HG03571 (cell line): ENCODE results near the gene VEPH1.

Source experiments
- ATAC-seq: cut with Tn5 transposase; IDR thresholded peaks from one replicate; pipeline ENCODE4 v1.9.1; 2021; ENCODE audit not compliant: unreplicated experiment

VEPH1 gene

GRCh38 chr3:157313186-157313585, 190.0 kb downstream of the VEPH1 start:
- no peak for ATAC-seq

DNA sequence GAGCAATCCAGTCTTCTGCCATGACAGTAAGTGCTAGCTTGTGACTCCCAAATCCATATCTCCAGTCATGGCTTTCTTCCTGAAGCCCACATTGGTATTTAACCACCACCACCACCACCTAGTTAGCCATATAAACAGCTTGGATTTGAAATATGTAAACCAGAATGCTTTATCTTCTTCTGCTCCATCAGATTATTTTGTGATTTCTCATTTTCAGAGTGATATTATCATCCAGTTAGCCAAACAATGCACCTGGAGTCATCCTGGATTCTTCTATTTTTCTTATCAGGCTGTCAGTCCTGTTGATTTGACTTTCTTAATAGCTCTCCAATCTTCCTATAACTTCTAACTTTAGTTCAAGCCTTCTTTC, 190.9 kb downstream of the VEPH1 start:
- ATAC-seq, result no peak

DNA sequence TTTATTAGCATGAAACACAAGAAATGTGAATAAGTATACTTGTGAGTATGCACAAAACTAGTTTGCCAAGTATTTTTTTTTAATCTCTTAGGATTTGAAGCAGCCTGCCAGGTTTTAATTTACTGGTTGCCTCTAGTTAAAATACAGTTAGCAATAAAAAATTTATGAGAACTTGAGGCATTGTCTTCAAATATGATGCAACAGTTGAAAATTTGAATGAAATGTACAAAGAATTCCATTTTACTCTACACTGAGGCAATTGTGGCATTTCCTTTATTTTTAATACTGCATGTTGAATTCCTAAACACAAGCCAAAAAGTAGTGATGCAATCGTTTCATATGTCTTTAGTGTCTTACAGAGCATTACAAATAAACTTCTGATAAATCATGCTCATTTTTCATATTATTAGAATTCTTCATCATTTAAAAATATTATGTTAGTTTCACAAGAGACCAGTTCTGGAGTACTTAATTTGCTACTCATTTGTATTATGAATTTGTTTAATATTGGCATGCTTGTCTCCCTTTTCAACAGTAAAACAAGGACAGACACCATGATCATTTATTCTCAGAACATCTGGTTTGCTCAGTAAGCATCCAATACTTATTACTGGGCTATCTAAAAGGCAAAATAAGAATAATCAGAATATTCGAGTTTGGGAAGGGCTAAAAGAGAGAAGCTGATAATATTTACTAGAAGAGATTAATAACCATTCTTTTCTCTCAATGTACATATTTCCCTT, 191.4 kb downstream of the VEPH1 start:
- ATAC-seq, result no peak

DNA sequence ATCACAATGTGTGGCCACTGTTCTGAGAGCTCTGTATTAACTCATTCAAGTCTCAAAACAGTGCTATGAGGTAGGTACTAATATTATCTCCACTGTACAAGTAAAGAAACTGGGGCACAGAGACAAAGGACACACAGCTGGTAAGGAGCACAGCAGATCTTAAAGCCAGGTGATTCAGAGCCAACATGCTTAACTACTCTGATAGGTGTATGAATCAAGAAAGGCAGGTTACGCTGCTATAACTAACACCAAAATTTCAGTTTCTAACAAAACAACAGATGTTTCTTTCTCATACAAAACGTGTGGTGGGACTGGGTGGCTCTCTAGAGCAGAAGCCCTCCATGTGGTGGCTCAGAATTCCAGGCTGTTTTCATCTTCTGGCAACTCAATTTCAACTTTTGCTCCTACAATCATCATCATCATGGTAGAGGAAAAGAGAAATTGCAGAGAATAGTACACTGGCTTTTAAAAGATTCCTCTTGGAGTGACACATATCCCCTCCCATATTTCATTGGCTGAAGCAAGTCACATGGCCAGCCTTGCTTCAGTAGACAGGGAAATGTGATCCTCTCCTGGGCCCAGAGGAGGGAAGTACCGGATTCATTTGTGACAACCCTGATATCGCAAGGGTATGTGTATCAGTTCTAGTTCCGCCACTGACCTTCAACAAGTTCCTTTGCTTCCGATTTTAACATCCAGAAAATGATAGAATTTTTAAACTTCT, 192.7 kb downstream of the VEPH1 start:
- ATAC-seq, result no peak

DNA sequence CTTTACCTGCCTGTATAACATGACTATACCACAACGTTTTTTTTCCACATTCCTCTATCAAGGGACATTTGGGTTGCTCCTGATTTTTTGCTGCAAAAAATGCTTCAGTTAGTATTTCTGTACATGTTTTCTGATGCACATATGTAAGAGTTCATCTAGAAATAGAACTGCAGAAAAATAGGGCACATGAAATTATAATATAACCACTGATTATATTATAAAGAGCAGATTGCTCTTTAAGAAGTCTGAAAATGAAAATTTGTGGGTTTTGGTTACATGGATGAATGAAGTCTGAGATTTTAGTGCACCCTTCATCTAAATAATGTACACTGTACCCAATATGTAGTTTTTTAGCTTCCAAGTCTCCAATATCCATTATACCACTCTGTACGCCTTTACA, 196.7 kb downstream of the VEPH1 start:
- ATAC-seq, result no peak

DNA sequence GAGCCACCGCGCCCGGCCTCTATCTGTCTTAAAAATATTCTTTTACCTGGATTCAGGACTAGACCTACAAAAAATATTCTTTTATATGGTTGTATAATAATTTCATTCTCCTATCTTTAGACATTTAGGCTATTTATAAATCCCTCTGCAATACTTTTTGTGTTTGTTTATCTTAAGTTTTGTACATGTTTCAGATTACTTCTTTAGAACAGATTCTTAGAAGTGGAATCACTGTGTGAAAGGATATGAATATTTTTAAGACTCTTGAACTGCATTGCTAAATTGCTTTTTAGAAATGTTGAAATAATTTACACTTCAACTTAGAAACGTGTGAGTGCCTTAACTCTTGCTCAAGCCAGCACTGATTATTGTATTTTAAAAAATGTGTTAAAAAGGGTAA, 197.8 kb downstream of the VEPH1 start:
- no peak for ATAC-seq

DNA sequence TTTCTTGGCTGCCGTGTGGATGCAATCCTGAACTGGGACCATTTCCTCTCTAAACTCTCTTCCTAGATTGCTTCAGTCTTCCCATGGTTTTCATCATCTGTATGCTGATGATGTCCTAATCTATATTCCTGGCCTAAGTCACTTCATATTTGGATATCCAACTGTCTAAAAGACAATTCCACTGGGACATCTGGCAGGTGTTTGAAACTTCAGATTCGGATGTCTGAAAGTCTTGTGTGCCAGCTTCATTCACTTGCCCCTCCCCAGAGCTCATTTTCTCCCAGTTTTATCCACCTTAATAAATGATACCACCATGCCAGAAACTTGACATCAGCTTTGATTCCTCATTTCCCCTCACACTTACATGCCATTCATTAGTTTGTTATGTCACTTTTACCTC, 201.5 kb downstream of the VEPH1 start:
- no peak for ATAC-seq

DNA sequence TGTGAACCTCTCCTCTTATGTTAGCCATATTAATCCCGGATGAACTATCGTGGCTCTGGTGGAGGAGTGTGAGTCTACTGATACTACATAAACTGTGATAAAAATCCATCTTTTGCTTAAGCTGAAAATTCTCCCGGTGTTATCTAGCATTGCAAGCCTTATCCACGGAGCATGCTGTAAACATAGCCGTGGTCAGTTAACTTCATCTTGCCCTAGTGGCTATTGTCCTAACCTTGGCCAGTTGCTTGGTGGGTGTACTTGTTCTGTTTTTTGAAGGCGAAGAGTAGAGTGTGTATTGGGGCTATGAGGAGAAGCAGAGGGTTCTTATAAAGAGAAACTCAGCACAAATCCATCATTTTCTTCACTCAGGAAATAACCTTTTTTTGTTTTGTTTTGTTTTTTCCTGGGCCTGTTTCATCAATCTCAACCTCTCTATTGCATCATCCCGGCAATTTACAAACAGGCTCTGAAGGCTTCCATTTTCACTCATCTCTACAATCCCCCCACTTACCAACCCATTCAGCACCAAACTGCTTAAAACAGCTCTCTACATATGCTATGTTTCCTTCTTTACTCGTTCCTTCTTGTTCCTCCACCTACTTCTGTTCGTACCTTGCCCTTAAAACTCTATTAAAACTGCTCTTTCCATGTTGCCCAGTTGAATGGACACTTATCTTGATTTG, 202.1 kb downstream of the VEPH1 start:
- no peak for ATAC-seq

- ATAC-seq, result no peak
Observed at GRCh38 chr3:157300094-157300493, 203.1 kb downstream of the VEPH1 start.

DNA sequence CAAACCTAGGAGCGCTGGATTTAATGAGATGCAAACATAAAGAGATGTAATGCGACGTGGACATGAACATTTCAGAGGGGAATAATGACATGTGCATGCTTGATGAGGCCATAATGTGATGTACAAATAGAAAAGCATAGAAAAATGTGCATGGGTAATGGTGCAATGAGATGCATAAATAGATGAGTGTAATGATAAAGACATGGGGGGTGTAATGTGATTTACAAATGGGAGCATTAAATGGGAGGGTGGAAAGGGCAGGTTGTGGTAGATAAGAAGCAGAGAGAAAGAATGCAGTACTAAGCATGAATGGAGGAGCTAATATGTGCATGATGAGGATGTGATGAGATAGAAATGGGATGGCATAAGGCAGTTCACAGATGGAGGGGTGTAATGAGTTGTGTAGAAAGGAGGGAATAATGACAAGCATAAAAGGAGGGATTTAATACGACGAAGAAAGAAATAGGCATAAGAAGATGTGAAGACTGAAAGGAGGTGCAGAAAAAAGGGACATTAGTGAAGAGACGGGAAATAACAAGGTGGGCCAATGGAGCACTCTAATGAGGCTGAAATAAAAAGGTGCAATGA, 205.8 kb downstream of the VEPH1 start:
- no peak for ATAC-seq

- ATAC-seq, result no peak
Observed at GRCh38 chr3:157294953-157295352, 208.3 kb downstream of the VEPH1 start.

- no peak for ATAC-seq
Observed at GRCh38 chr3:157294491-157294890, 208.7 kb downstream of the VEPH1 start.

GRCh38 chr3:157290766-157291165, 212.4 kb downstream of the VEPH1 start:
- no peak for ATAC-seq

GRCh38 chr3:157285966-157286365, 217.2 kb downstream of the VEPH1 start:
- ATAC-seq, result no peak

- no peak for ATAC-seq
Observed at GRCh38 chr3:157285141-157285540, 218.1 kb downstream of the VEPH1 start.

GRCh38 chr3:157284688-157285087, 218.5 kb downstream of the VEPH1 start:
- ATAC-seq, result no peak

DNA sequence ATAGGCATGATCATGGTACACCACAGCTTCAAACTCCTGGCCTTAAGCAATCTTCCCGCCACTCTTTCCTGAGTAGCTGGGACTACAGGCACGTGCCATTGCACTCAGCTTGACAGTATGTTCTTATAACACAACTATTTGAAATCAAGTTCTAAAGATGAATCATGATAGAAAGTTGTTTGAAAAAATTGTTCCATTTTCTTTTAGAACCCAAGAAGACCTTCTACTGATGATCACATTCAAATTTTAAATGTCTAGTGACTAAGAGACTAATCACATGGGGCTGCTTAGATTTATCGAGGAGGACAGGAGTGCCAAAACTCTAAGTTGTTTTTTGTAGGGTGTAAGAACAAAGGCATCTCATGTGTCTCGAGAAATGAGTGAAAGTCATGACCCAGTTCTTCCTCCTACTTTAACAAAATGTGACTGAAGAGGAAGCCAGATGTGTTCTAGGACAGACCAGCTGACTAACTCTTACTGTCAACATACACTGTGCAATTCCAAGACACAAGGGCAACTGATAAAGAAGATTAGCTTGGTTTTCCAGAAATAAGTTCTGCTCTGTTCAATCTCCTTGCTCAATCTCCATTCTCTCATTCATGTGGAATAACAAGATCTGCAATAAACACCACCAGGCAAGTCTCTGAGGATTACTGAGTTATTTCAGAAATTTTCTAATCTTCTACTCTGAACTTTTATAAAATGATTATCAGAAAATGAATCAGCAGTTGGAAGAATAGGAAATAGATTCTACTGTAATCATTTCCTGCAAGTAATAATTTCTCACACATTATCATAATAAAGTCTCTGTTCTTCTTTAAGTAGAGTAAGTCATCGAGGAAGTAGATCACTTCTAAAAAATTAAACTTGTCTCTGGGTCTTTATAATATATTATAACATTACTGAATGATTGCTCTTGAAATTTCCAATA, 220.7 kb downstream of the VEPH1 start:
- no peak for ATAC-seq

GRCh38 chr3:157280786-157281185, 222.4 kb downstream of the VEPH1 start:
- ATAC-seq, result no peak

- ATAC-seq, result no peak
Observed at GRCh38 chr3:157280354-157280753, 222.9 kb downstream of the VEPH1 start.

DNA sequence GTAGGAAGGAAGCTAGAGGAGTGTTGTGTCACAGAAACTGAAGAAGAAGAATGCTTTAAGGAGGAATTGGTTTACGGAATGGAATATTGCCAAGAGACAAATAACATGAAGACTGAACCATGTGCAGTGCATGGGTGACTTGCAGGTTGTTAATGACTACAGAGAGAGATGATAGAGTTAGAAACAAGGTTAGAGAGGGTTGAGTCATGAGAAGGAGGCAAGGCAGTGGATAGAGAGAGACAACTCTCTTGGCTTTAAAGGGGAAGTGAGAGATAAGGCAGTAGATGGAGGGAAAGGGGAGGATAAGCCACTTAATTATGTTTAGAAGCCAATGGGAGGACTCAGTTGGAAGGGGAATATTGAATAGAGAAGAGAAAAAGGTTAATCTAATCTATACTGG, 224.0 kb downstream of the VEPH1 start:
- no peak for ATAC-seq

DNA sequence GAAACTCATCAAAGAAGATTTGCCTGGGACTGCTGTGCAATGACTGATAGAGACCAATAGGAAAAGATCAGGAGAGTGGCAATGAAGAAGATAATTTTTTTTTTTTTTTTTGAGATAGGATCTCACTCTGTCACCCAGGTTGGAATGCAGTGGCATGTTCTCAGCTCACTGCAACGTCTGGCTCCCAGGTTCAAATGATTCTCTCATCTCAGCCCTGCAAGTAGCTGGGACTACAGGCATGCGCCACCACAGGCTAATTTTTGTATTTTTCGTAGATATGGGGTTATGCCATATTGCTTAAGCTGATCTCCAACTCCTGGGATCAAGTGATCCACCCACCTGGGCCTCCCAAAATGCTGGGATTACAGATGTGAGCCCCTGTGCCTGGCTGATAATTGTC, 226.4 kb downstream of the VEPH1 start:
- no peak for ATAC-seq
